A549 (cell line): ENCODE measurements around the gene TAMM41. TPM values are rescaled to one million over a fixed set of nuclear protein-coding genes. Genes with fewer than 3 reads are reported as not detected.

ENCODE experiments used
- ATAC-seq, 2 experiments: fragments of 200-7000 bp in 1 of 2; fragments of >200 bp in 1 of 2; cut with Nextera tagmentation in 1 of 2; cut with Tn5 transposase in 1 of 2; 3 replicates each; pipeline versions ENCODE4 v1.8.0 to v1.9.1; 2018 to 2020; ENCODE audit warnings: mild to moderate bottlenecking in 1 of 2, moderate library complexity in 1 of 2
- CTCF ChIA-PET: fragments of 300-600 bp; sonication (Branson Sonifier 250); formaldehyde crosslinking; extraction: SDS; loops from one replicate; lab custom pipeline; 2021; ENCODE audit warnings: antibody characterized with exemption, inconsistent platforms; lab: Yijun Ruan, JAX
- POLR2A ChIA-PET: fragments of 350-600 bp; formaldehyde crosslinking; extraction: SDS; loops from one replicate; lab custom pipeline; 2021; ENCODE audit warnings: antibody characterized with exemption, inconsistent platforms; lab: Yijun Ruan, JAX
- DNase-seq, 2 experiments: peaks; one replicate each; pipeline versions ENCODE4 v3.0.0 to v3.0.0-alpha.2; 2011 to 2016; ENCODE audit warnings: low read depth in 1 of 2, low spot score in 1 of 2
- FAIRE-seq: peaks from 2 replicates; lab custom pipeline; 2011; peaks lifted over from hg19 to GRCh38; lab: Jason Lieb, UNC
- H3K27ac ChIP-seq, 2 experiments: fragments of >200 bp; sonication (Bioruptor Twin); formaldehyde crosslinking; 3 replicates each; pipeline ENCODE4 v1.5.1; 2016 to 2017
- H3K4me1 ChIP-seq: fragments of >200 bp; sonication (Bioruptor Twin); formaldehyde crosslinking; 3 replicates; pipeline ENCODE4 v1.6.1; 2016
- H3K4me2 ChIP-seq: fragments of >200 bp; sonication (Bioruptor Twin); formaldehyde crosslinking; 3 replicates; pipeline ENCODE4 v1.6.1; 2016
- H3K4me3 ChIP-seq: fragments of >200 bp; sonication (Bioruptor Twin); formaldehyde crosslinking; 3 replicates; pipeline ENCODE4 v1.5.1; 2016
- H3K9me3 ChIP-seq: fragments of >200 bp; sonication (Bioruptor Twin); formaldehyde crosslinking; 3 replicates; pipeline ENCODE4 v1.6.1; 2016
- BCL3 ChIP-seq: fragments of >200 bp; sonication (Bioruptor Twin); formaldehyde crosslinking; IDR thresholded peaks from 3 replicates; pipeline ENCODE4 v1.6.1; 2016
- CBX8 ChIP-seq: fragments of 200-600 bp; sonication (generic); IDR thresholded peaks from 2 replicates; pipeline ENCODE4 v1.6.1; 2016
- CTCF ChIP-seq: fragments of >200 bp; sonication (Bioruptor Twin); formaldehyde crosslinking; IDR thresholded peaks from 3 replicates; pipeline ENCODE4 v1.5.1; 2016
- EHMT2 ChIP-seq: fragments of 200-600 bp; sonication (generic); IDR thresholded peaks from 2 replicates; pipeline ENCODE4 v1.6.1; 2016; ENCODE audit warnings: antibody characterized with exemption, low read depth, mild to moderate bottlenecking, moderate library complexity
- FOXS1 ChIP-seq: fragments of 250-450 bp; sonication (Bioruptor Pico); IDR thresholded peaks from 2 replicates; pipeline ENCODE4 v1.5.0; 2020; ENCODE audit warnings: mild to moderate bottlenecking, moderate library complexity
- HES2 ChIP-seq: fragments of >200 bp; sonication (Bioruptor Twin); formaldehyde crosslinking; IDR thresholded peaks from 2 replicates; pipeline ENCODE4 v1.6.1; 2016
- HMGXB4 ChIP-seq: fragments of 250-450 bp; sonication (Bioruptor Pico); IDR thresholded peaks from 2 replicates; pipeline ENCODE4 v1.5.0; 2021; ENCODE audit warnings: mild to moderate bottlenecking, moderate library complexity, borderline replicate concordance
- HOXB13 ChIP-seq: fragments of 250-450 bp; sonication (Bioruptor Pico); IDR thresholded peaks from 2 replicates; pipeline ENCODE4 v1.5.0; 2020; ENCODE audit warnings: low read depth, mild to moderate bottlenecking, moderate library complexity
- HOXB5 ChIP-seq: fragments of 250-450 bp; sonication (Bioruptor Pico); IDR thresholded peaks from 2 replicates; pipeline ENCODE4 v1.5.0; 2020; ENCODE audit warnings: mild to moderate bottlenecking, moderate library complexity
- NPAS2 ChIP-seq: fragments of 250-450 bp; sonication (Bioruptor Pico); IDR thresholded peaks from 2 replicates; pipeline ENCODE4 v1.8.0; 2022; ENCODE audit warnings: mild to moderate bottlenecking, moderate library complexity, borderline replicate concordance
- RAD21 ChIP-seq, 2 experiments: fragments of >200 bp in 1 of 2; sonication (Bioruptor Twin) in 1 of 2; formaldehyde crosslinking in 1 of 2; IDR thresholded peaks in 1 of 2; conservative IDR thresholded peaks in 1 of 2; 2 replicates in 1 of 2; 3 replicates in 1 of 2; pipeline ENCODE4 v1.6.1; 2012 to 2018; ENCODE audit warnings: inconsistent platforms in 1 of 2
- RCOR1 ChIP-seq: fragments of 150-350 bp; IDR thresholded peaks from 2 replicates; pipeline ENCODE4 v1.6.1; 2014; ENCODE audit warnings: antibody characterized with exemption, low read length, low read depth
- SMC3 ChIP-seq: fragments of >200 bp; sonication (Bioruptor Twin); formaldehyde crosslinking; IDR thresholded peaks from 3 replicates; pipeline ENCODE4 v1.6.1; 2018; ENCODE audit warnings: inconsistent platforms
- TFCP2L1 ChIP-seq: fragments of 250-450 bp; sonication (Bioruptor Pico); IDR thresholded peaks from 2 replicates; pipeline ENCODE4 v1.5.0; 2021; ENCODE audit warnings: mild to moderate bottlenecking
- ZC3H11A ChIP-seq: fragments of 450-650 bp; IDR thresholded peaks from 2 replicates; pipeline ENCODE4 v1.6.1; 2014; ENCODE audit warnings: antibody characterized with exemption, mild to moderate bottlenecking
- WGBS: methylation state at CpG from one replicate; pipeline ENCODE4 v1.1.6; 2017; ENCODE audit errors: missing lambda C conversion rate; 5-methylcytosine and 5-hydroxymethylcytosine counted together
- polyA plus RNA-seq, 4 experiments: library from polyadenylated mRNA; depleted of rRNA in 3 of 4; stranded (reverse); fragments of >200 nt; fragmentation: RNase III in 1 of 4; extraction: RNeasy Plus Mini Kit Qiagen cat#74134 plus additional on column Dnase treatment in 1 of 4; gene quantifications; 2 replicates in 3 of 4; 3 replicates in 1 of 4; pipeline ENCODE4 v1.2.3, GENCODE V29; 2011 to 2017
- TF ChIP-seq, protein P1 (sequence below): fragments of 150-350 bp; IDR thresholded peaks from 2 replicates; pipeline ENCODE4 v1.6.1; 2014; ENCODE audit warnings: low read depth, mild to moderate bottlenecking, low read length

Gene TAMM41
- polyA plus RNA-seq, 2 of the 4 experiments (the other 2 are of a cell fraction), result 16.1 to 17.5 TPM

GRCh38 chr3:11803977-11804892 lies 42.5 kb downstream of the TAMM41 start:
- H3K4me1 ChIP-seq, result no peaks in the 10 kb centered on the region
- no peak overlapping the region for H3K4me3 ChIP-seq
- ATAC-seq (peak; percentile 84 to 91; a peak in 5 of 6 replicates), DNase-seq (peak; percentile 65 to 68), FAIRE-seq (no peak)
- H3K9me3 ChIP-seq, result 0 out of 3 replicates have a peak, but pooled peaks cover 3% of the 10 kb centered on the region
- POLR2A ChIA-PET, result interaction anchor here (0.5 kb wide), 1 partner anchor 430 kb away, joined by 5 read pairs; no protein-coding TSS in a partner anchor
- peak; percentile 50 to 59 for TF ChIP-seq RAD21 (conservative IDR thresholded peaks at IDR 0.05 in 1 of 2, IDR thresholded peaks at IDR 0.05 in 1 of 2)
- no peak for TF ChIP-seq CBX8
- peak; percentile 65 for TF ChIP-seq CTCF
- peak; percentile 61 for TF ChIP-seq SMC3
- CTCF ChIA-PET, result interaction anchor here (0.7 to 2.1 kb wide), 10 partner anchors 9 to 425 kb away, joined by 3 to 15 read pairs (median 4); no protein-coding TSS in a partner anchor
- H3K27ac ChIP-seq, result no peak overlapping the region
- no peak overlapping the region for H3K4me2 ChIP-seq
- 50% methylated on average over 2 of the region's 2 CpGs for WGBS

DNA sequence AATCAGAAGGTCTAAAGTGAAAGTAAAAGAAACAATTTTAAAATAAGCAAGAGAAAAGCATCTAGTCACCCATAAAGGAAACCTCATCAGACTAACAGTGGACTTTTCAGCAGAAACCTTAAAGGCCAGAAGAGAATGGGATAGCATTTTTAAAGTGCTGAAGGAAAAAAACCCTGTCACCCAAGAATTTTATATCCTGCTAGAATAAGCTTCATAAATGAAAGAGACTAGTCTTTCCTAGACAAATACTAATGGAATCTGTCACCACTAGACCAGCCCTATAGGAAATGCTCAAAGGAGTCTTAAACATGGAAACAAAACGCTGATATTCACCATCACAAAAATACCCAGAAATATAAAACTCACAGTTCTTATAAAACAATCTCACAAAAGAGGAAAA lies 46.9 kb downstream of the TAMM41 start:
- TF ChIP-seq, protein P1, sequence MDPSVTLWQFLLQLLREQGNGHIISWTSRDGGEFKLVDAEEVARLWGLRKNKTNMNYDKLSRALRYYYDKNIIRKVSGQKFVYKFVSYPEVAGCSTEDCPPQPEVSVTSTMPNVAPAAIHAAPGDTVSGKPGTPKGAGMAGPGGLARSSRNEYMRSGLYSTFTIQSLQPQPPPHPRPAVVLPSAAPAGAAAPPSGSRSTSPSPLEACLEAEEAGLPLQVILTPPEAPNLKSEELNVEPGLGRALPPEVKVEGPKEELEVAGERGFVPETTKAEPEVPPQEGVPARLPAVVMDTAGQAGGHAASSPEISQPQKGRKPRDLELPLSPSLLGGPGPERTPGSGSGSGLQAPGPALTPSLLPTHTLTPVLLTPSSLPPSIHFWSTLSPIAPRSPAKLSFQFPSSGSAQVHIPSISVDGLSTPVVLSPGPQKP, result no peak
- no peak for TF ChIP-seq NPAS2
- TF ChIP-seq HMGXB4, result no peak
- no peak for TF ChIP-seq EHMT2
- no peak for TF ChIP-seq HOXB5 (CRISPR knock-in tag)
- TF ChIP-seq FOXS1 (CRISPR knock-in tag), result no peak
- TF ChIP-seq HOXB13, result no peak
- TF ChIP-seq TFCP2L1, result no peak
- no peak for TF ChIP-seq RCOR1
- ATAC-seq, result no peak
- Histone ChIP-seq H3K4me2 (no peak overlapping the region), H3K4me3 (no peak overlapping the region), H3K9me3 (0 out of 3 replicates have a peak, but pooled peaks cover 3% of the 10 kb centered on the region), H3K4me1 (no peaks in the 10 kb centered on the region), H3K27ac (no peak overlapping the region)
- no peak for FAIRE-seq
- POLR2A ChIA-PET, result no interaction called here
- no peak for DNase-seq
- CTCF ChIA-PET, result no interaction called here
- WGBS, result 98% methylated on average over 1 of the region's 1 CpG

GRCh38 chr3:11794927-11795326 lies 51.8 kb downstream of the TAMM41 start:
- no peak overlapping the region for H3K27ac ChIP-seq
- ChIA-PET POLR2A (no interaction called here), CTCF (interaction anchor here (0.8 to 1.3 kb wide), 3 partner anchors 11 to 140 kb away, joined by 3 read pairs; no protein-coding TSS in a partner anchor)
- no peaks in the 10 kb centered on the region for H3K9me3 ChIP-seq
- FAIRE-seq, result no peak
- no peak overlapping the region for H3K4me2 ChIP-seq
- H3K4me3 ChIP-seq, result no peak overlapping the region
- no peaks in the 10 kb centered on the region for H3K4me1 ChIP-seq
- no peak for DNase-seq
- no peak for ATAC-seq
- TF ChIP-seq ZC3H11A, result no peak
- TF ChIP-seq HES2, result no peak
- TF ChIP-seq BCL3, result no peak
- TF ChIP-seq HMGXB4, result no peak
- WGBS, result 90% methylated on average over 2 of the region's 2 CpGs
